ENCODE data around the gene BRF1.

GRCh38 chr14:105220699-105221597 lies 79.9 kb downstream of the BRF1 start:
- TF ChIP-seq CTCF (IDR thresholded peaks at IDR 0.05) (no peak), POLR2A (IDR thresholded peaks at IDR 0.05) (no peak), EP300 (IDR thresholded peaks at IDR 0.05) (no peak), POLR2AphosphoS5 (IDR thresholded peaks at IDR 0.05) (no peak)

Measured in suprapubic skin (tissue), 4 donors.